AG04450 (cell line): ENCODE data around the gene TRPC1. TPM values are rescaled to one million over a fixed set of nuclear protein-coding genes. Genes with fewer than 3 reads are reported as not detected.

ENCODE experiments used
- CTCF ChIA-PET: fragments of 300-600, 350-600 bp; formaldehyde crosslinking; extraction: SDS; loops from one replicate; lab custom pipeline; 2022; ENCODE audit warnings: antibody characterized with exemption, inconsistent platforms; lab: Charles Lee
- POLR2A ChIA-PET: fragments of 350-600 bp; formaldehyde crosslinking; extraction: SDS; loops from one replicate; lab custom pipeline; 2021; ENCODE audit warnings: antibody characterized with exemption, inconsistent platforms; lab: Yijun Ruan, JAX
- DNase-seq: peaks from one replicate; pipeline ENCODE4 v3.0.0-alpha.2; 2011; ENCODE audit warnings: low read depth, low spot score
- H3K27ac ChIP-seq: one replicate; pipeline ENCODE4 v1.5.1; 2012; ENCODE audit warnings: low read depth, low read length, control low read depth
- H3K27me3 ChIP-seq: one replicate; pipeline ENCODE4 v1.6.0; 2012; ENCODE audit warnings: low read length; ENCODE audit not compliant: control insufficient read depth, insufficient read depth
- H3K4me3 ChIP-seq: 2 replicates; pipeline ENCODE4 v1.5.1; 2011; ENCODE audit warnings: mild to moderate bottlenecking, low read depth, low read length, control low read depth
- H3K9me3 ChIP-seq: 2 replicates; pipeline ENCODE4 v1.5.1; 2012; ENCODE audit warnings: low read length; ENCODE audit not compliant: control insufficient read depth, insufficient read depth
- CTCF ChIP-seq: IDR thresholded peaks from 2 replicates; pipeline ENCODE4 v1.5.1; 2011; ENCODE audit warnings: low read depth, low read length, control low read depth, inconsistent platforms
- polyA plus RNA-seq: library from polyadenylated mRNA; depleted of rRNA; stranded (reverse); fragments of >200 nt; gene quantifications from 2 replicates; pipeline ENCODE4 v1.2.3, GENCODE V29; 2011

Gene TRPC1
- polyA plus RNA-seq, 1 experiment, result 9.9 TPM

DNA sequence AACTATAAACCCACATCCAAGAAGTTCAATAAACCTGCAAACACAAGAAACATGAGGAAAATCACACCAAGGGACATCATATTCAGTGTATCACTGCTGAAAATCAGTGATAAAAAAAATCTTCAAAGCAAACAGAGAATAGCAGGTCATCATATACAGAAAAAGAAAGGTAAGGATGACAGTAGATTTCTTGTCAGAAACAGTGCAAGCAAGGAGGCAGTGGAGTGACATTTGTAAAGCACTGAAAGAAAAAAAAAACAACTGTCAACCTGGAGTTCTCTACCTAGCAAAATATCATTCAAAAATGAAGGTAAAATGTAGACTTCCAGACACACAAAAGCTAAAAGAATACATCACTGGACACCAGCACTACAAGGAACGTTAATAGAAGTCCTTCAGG, 71.5 kb downstream of the TRPC1 start:
- CTCF ChIA-PET, result interaction anchor here (0.7 kb wide), 1 partner anchor 23 kb away, joined by 3 read pairs; no protein-coding TSS in a partner anchor

GRCh38 chr3:142796823-142797222, 73.0 kb downstream of the TRPC1 start:
- no peaks in the 10 kb centered on the region for H3K9me3 ChIP-seq
- no peak for TF ChIP-seq CTCF
- ChIA-PET POLR2A (no interaction called here), CTCF (interaction anchor here (1.9 kb wide), 1 partner anchor 32 kb away, joined by 10 read pairs; no protein-coding TSS in a partner anchor)
- H3K27ac ChIP-seq, result no peak overlapping the region
- DNase-seq, result no peak
- H3K4me3 ChIP-seq, result no peak overlapping the region
- no peaks in the 10 kb centered on the region for H3K27me3 ChIP-seq

More for the DNA sequence above, 71.5 kb downstream of the TRPC1 start:
- Histone ChIP-seq H3K9me3 (no peaks in the 10 kb centered on the region), H3K27me3 (no peaks in the 10 kb centered on the region), H3K27ac (no peak overlapping the region), H3K4me3 (no peak overlapping the region)
- POLR2A ChIA-PET, result no interaction called here
- DNase-seq, result no peak
- TF ChIP-seq CTCF, result no peak

GRCh38 chr3:142801746-142802145, 77.9 kb downstream of the TRPC1 start:
- ChIA-PET CTCF (interaction anchor here (2.5 kb wide), 1 partner anchor 27 kb away, joined by 14 read pairs; no protein-coding TSS in a partner anchor), POLR2A (no interaction called here)
- Histone ChIP-seq H3K27me3 (no peaks in the 10 kb centered on the region), H3K4me3 (no peak overlapping the region), H3K27ac (no peak overlapping the region), H3K9me3 (no peaks in the 10 kb centered on the region)
- DNase-seq, result no peak
- TF ChIP-seq CTCF, result no peak

- Histone ChIP-seq H3K9me3 (no peaks in the 10 kb centered on the region), H3K27ac (no peak overlapping the region), H3K4me3 (no peak overlapping the region), H3K27me3 (no peaks in the 10 kb centered on the region)
- CTCF ChIA-PET, result no interaction called here
- POLR2A ChIA-PET, result no interaction called here
- no peak for TF ChIP-seq CTCF
- DNase-seq, result no peak
Measured at GRCh38 chr3:142802891-142803290, 79.1 kb downstream of the TRPC1 start.

DNA sequence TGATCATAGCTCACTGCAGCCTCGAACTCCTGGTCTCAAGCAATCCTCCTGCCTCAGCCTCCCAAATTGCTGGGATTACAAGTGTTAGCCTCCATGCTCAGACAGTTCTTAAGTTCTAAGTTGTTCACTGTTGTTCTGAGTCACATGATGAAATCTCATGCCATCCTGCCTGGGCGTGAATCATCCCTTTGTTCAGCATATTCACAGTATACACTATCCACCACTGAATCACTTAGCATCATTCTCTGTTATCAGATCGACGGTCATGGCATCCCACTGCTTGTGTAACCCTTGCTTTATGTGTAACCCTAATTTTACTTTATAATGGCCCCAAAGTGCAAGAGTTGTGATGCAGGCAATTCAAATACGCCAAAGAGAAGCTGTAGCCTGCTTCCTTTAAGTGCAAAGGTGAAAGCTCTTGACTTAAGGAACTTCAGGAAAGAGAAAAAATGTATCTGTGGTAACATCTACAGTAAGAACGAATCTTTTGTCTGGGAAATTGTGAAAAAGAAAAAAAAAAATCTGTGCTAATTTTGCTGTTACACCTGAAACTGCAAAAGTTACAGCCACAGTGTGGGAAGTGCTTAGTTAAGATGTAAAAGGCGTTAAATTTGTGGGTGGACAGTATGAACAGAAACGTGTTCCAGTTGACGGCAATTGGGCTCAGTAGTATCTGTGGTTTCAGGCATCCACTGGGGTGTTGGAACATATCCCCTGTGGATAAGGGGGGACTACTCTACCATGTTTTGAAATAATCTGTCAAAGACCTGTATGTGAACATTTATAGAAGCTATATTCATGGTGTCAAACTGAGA, 84.5 kb downstream of the TRPC1 start:
- Histone ChIP-seq H3K27me3 (no peaks in the 10 kb centered on the region), H3K27ac (no peak overlapping the region), H3K4me3 (no peak overlapping the region), H3K9me3 (no peaks in the 10 kb centered on the region)
- ChIA-PET CTCF (interaction anchor here (3.0 kb wide), 1 partner anchor 20 kb away, joined by 18 read pairs; no protein-coding TSS in a partner anchor), POLR2A (no interaction called here)
- TF ChIP-seq CTCF, result no peak
- no peak for DNase-seq
